Body of pancreas (tissue), 4 donors: ENCODE measurements around the gene DPPA5.

Experiments
- CTCF ChIP-seq, 7 experiments: fragments of 450-650 bp in 4 of 7; fragments of 200-600 bp in 3 of 7; sonication (generic) in 3 of 7; IDR thresholded peaks; one replicate each; pipeline ENCODE4 v1.5.1; 2016 to 2019; ENCODE audit warnings: antibody characterized with exemption in 7 of 7
- POLR2A ChIP-seq, 3 donors: fragments of 450-650 bp; IDR thresholded peaks; one replicate each; pipeline ENCODE4 v1.6.1; 2016; ENCODE audit warnings: antibody characterized with exemption in 3 of 3, mild to moderate bottlenecking in 2 of 3

GRCh38 chr6:73308712-73309534, 45.2 kb downstream of the DPPA5 start:
- TF ChIP-seq CTCF (IDR thresholded peaks at IDR 0.05) (no peak), POLR2A (IDR thresholded peaks at IDR 0.05) (no peak)
